Measurements from ENCODE around the gene PNMA6E.
"Not testable (repeated sequence)": the region's sequence is repeated elsewhere in the genome, so short reads cannot be mapped to it uniquely, and the experiment has no call there.

PNMA6E gene

DNA sequence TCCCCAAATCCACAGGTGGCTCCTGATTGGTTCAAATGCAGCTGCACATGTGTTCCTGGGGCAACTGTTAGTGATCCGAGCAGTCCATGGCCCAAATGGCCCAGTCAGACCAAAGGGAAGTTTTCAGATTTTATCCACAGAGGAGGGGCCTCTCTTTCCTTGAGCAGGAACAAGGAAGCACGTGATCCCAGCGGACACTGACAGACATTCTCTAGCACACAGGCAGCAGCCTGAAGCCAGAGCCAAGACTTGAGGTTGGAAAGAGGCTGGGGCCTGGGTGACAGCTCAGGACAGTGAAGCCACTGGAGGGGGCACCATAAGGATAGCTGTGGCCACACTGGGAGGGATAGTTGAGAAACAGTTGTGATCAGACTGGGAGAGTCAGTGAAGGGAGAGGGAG is 6.6 kb upstream of the PNMA6E start:
- DNase-seq, result no peak

GRCh38 chrX:153406903-153407302 is 5.8 kb upstream of the PNMA6E start:
- DNase-seq, result no peak

DNA sequence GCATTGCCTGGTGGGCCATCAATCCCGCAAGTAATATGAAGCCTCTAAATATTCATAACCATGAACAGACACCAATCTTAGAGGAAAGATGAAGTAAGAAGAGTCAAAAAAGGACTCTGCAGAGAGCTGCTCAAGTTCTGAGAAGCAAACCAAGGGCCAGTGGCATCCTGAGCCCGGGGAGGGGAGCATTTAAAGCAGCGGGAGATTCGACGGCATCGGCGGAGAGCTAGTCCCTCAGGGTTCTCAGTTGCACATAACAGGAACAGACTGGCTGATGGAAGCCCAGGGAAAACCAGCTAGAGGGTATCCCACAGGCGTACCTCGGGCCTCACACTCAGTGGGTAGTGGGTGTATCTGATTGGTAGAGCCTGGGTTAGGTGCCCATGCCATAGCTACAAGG is 4.9 kb upstream of the PNMA6E start:
- no peak for DNase-seq

DNA sequence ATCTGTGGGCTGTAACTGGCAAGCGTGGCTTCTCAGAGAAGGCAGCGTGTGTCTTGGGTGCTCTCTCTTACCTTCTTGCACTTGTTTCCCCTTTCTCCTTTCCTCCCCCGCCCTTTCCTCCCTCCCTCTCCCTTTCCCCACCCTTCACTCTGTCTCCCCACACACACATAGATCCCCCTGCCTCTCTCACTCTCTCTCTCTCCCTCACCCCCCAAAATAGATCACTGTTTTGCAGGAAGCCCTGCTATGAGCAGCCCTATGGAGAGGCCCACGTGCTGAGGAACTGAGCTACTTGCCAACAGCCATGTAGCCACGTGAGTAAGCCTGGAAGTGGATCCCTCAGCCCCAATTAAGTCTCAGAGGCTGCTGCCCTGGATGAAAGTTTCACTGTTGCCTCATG is 4.3 kb upstream of the PNMA6E start:
- no peak for DNase-seq

DNA sequence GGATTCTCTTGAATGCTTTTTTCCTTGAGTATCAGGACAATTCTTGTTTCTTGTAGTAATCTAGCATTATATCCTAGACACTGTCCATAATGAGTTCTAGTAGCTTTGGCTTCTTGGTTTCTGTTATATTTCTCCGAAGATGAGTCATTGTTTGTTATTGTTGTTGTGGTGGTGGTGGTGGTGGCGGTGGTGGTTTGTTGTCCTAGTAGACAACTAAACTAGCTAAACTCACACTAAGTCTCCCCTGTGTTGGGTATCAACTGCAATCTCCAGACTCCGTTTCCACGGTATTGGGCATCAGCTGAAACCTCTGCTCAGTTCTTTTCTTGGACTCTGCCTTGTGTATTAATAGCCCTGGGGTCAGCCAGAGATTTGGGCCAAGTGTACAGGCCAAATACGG is 3.2 kb upstream of the PNMA6E start:
- DNase-seq, result not testable (repeated sequence)

GRCh38 chrX:153400146-153401132 is 711 bp downstream of the PNMA6E start:
- peak; percentile 72 for DNase-seq

DNA sequence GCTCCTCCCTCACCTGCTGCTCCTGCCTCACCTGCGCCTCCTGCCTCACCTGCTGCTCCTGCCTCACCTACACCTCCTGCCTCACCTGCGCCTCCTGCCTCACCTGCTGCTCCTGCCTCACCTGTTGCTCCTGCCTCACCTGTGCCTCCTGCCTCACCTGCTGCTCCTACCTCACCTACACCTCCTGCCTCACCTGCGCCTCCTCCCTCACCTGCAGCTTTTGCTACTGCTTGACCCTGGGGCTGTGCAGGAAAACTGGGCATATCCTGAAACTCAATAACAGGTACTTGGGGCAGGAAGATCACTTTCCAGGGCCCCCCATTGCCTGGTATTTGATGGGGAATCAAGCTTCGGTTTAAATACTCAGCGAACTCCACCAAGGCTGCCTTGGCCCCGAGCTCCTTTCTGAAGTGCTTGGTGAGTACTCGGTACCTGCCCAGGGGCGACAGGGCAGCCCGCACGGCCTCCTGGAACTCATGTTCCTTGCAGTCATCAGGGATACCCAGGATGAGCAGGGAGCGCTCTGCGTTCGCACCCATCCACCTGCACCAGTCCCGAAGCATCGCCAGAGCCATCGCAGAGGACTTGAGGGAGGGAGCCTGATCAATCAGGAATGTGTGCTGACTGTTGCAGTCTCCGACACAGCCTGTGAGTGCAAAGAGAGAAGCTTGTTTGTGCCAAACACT is 2.7 kb downstream of the PNMA6E start:
- DNase-seq, result no peak

GRCh38 chrX:153397256-153397960 is 3.7 kb downstream of the PNMA6E start:
- no peak for DNase-seq

DNA sequence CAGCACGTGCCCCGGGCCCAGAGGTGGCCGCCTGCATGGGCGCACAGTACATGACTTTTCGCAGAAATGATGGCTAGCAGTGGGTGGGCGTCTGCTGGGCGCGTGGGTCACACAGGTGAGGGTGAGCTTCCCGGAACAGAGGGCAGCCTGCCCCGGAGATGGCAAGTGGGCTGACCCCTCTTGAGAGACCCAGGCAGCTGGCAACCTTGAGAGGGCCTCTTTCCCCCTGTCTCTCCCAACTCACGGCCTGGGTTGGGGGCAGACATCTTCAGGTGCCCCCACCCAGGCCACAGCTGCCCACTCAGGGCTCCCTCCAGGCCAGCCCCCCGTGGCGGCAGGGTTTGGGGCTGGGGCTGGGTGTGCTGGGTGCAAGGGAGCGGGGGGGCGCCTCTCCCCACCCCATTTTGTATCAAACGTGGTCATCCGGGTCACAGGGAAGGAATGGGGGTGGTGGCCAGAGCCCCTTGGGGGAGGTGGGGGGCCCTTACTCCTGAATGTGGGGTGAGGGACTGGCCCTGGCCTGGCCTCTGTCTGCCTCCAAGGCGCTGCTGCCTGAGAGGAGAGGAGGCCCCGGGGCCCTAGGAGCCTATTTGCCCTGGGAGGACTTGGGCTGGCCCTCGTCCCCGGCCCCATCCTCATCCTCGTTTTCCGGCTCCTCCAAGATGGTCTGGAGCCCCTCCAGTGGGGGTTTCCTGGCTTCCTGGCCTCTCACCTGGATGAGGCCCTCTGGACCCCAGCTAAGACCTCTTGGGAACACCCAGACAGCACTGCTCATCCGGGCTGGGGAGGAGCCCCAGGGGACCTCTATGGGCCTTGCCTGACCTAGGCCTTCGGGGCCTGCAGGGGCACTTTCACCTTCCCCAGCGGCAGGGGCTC is 4.6 kb downstream of the PNMA6E start:
- DNase-seq, result no peak

DNA sequence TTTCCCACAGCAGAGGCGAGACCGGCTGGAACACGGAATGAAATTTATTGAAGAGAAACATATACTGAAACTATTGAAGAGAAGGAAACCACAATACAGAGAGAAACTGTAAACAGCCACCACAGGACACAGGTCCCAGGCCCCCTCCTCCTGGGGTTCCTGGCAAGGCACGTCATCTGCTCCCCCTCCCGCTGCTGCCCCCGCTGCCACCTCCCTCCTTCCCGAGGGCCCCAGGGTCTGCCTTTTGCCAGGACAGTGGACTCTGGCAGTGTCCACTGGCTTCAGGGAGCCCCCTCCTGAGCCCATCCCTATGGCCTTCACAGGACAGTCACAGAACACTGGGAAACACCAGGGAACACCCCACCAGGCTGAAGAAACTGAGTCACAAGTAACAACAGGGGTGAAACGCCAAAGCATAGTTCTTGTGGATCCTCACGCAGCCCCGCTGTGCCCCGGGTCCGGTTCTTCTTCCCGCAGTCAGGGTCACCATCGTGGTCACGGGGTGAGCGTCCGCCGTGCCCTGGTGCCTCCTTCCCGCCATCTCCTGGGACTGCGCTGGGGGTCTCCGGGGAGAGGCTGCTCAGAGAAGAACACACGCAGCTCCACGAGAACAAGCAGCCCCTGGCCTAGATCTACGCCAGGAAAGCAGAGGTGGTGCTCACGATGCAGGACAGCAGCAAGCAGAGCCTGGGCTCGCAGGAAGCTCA is 5.4 kb downstream of the PNMA6E start:
- DNase-seq, result no peak

GRCh38 chrX:153394612-153395011 is 6.5 kb downstream of the PNMA6E start:
- DNase-seq, result no peak

DNA sequence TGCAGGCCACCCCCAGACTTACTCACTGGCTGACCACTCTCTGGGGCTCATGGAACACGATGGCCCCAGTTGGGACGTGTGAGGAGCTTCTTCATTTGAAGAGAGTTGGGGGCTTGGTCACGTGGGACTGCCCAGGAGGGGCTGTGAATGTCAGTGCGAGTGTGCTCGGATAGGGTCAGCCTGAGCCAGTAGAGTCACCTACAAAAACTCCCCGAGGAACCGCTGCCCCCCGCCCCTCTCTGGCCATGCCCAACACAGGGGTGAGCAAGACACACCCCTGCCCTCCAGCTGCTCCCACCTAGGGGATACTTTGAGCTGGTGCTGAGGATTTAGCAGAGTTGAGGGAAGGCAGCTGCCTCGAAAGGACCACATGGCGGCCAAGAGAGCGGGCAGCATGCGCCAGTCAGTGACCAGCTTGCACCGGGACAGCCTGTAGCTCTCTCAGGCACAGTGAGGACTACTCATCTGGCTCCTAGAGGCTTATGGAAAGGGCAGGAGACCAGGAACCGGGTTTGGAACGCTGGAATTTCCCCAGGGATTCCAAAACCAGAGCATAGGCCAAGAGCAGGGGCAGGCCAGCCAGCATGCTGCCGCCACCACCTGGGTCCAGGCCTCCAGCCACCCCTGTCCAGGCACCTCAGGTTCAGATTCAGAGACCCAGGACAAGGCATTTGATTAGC is 8.4 kb downstream of the PNMA6E start:
- DNase-seq, result no peak

DNA sequence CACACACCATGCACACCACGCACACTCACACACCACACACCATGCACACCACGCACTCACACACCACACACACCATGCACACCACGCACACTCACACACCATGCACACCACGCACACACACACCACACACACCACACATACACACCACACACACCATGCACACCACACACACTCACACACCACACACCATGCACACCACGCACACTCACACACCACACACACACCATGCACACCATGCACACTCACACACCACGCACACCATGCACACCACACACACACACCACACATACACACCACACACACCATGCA is 11.7 kb downstream of the PNMA6E start:
- not testable (repeated sequence) for DNase-seq

GRCh38 chrX:153388722-153389459 is 12.3 kb downstream of the PNMA6E start:
- DNase-seq, result no peak

DNA sequence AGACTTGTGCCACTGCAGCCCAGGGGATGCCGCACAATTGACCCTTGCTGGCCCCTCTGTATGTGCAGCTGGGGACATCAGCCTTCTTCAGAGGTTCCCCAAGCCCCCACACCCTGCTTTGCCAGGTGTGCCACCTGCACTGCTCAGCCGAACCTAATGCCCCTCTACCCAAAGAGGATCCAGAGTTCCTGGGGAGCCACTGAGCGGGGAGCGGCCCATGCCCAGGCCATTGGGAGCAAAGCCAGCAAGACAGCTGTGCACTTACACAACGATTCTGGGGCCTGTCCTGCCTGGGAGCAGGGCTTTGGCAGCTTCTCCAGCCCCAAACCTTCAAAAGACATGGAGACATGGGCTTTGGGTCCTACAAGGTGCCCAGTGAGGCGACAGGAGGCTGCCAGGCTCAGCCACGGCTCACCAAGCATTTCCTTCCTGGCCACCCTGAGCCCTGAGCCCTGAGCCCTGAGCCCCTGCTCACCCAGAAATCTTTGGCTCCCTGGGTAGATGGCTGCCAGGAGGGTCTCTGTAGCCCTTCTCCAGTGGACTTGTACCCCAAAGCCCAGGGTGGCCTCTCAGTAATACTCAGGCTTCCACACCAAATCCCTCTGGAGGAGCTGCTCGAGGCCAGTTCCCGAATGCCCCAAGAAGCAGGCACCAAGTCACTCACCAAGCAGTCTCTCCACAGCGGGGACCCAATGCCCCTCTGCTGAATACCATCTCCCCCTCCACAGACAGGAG is 13.0 kb downstream of the PNMA6E start:
- no peak for DNase-seq

GRCh38 chrX:153387345-153387744 is 13.8 kb downstream of the PNMA6E start:
- DNase-seq, result no peak

DNA sequence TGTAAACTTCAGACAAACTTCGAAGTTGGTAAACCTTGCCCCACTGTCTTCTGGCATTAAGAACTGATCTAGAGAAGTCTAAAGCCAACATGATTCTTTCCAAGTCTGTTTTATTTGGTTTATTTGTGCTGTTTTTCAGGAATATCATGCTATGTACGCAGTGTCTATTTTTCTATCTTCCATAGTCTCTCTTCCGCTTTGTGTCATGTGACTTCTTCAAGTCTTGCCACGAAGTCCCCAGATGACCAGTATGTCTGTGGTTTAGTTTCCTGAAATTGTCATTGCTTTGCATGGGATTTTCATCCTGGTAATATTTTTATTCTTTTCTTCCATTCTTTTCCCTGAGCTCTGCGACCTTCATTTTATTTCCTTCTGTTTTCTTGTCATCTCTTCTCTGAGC is 15.1 kb downstream of the PNMA6E start:
- DNase-seq, result no peak

DNA sequence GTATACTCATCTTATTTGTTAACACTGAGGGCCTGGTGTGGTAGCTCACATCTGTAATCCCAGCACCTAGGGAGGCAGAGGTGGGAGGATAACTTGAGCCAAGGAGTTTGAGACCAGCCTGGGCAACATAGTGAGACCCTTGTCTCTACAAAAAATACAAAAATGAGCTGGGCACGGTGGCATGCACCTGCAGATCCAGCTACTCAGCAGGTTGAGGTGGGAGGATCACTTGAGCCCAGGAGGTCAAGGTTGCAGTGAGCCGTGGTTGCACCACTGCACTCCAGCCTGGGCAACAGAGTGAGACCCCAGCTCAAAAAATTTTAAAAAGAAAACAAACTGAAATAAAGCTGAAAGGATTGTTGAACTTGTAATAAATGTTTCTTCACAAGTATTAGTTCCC is 16.2 kb downstream of the PNMA6E start:
- not testable (repeated sequence) for DNase-seq

GRCh38 chrX:153384390-153384789 is 16.8 kb downstream of the PNMA6E start:
- no peak for DNase-seq

All from NCI-H82 (cell line).